ENCODE measurements around the gene BICC1. TPM values are rescaled to one million over a fixed set of nuclear protein-coding genes. Genes with fewer than 3 reads are reported as not detected.

Gene BICC1
- total RNA-seq, 1 experiment from 2014 or later, result 105 TPM

DNA sequence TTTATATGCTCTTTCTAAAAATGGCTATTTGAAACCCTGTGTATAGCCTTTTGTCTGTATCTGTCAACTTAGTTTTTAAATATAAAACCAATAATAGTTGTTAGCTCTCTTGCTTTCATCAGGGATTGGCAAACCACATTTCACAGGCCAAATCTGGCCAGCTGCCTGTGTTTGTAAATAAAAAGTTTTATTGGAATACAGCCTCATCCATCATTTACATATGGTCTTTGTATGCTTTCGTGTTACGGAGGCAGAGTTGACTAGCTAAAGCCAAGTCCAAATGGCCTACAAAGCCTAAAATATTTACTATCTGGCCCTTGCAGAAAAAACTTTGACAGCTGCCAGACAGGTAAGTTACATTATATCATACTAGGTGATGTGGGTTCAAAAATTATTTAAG is 235.0 kb downstream of the BICC1 start:
- no peak for DNase-seq (ENCODE audit: low read depth)
- in situ Hi-C loops (cut with HindIII; ENCODE audit: low pct_unique_long_range_greater_than_20kb, low sequenced_read_pairs), result no loop called here

- DNase-seq (ENCODE audit: low read depth), result no peak
- in situ Hi-C loops (cut with HindIII; ENCODE audit: low pct_unique_long_range_greater_than_20kb, low sequenced_read_pairs), result no loop called here
Observed at GRCh38 chr10:58752665-58753064, 240.0 kb downstream of the BICC1 start.

DNA sequence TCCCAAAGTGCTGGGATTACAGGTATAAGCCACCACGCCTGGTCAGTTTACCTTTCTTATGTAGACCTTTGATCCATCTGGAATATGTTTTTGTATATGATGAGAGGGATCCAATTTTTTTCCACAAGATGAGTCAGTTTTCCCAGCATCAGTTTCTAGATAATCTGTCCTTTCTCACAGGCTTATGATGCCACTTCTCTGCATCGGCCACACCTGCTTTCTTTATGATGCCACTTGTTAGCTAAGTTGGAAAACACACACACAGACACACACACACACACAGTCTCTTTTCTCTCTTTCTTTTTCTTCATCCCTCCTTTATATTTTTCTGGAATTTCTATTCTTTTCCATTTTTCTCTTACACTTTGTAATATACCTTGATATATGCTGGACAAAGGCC is 240.8 kb downstream of the BICC1 start:
- in situ Hi-C loops (cut with HindIII; ENCODE audit: low pct_unique_long_range_greater_than_20kb, low sequenced_read_pairs), result no loop called here
- no peak for DNase-seq (ENCODE audit: low read depth)

- no peak for DNase-seq (ENCODE audit: low read depth)
- in situ Hi-C loops (cut with HindIII; ENCODE audit: low pct_unique_long_range_greater_than_20kb, low sequenced_read_pairs), result no loop called here
Observed at GRCh38 chr10:58754469-58755339, 242.0 kb downstream of the BICC1 start.

DNA sequence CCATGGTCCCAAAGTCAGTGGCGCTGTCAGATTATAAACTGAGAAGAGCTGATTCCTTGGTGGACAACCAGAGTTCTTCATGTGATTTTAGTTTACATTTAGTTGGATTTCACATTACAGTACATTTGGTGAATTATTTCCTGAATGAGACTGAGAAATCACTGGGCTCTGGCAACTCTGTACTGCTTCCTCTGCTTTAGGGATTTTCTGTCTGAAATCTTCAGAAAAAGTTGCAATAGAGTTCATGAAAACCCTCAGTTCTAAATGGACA is 242.6 kb downstream of the BICC1 start:
- DNase-seq (ENCODE audit: low read depth), result no peak
- in situ Hi-C loops (cut with HindIII; ENCODE audit: low pct_unique_long_range_greater_than_20kb, low sequenced_read_pairs), result no loop called here

GRCh38 chr10:58755677-58756076 is 243.0 kb downstream of the BICC1 start:
- in situ Hi-C loops (cut with HindIII; ENCODE audit: low pct_unique_long_range_greater_than_20kb, low sequenced_read_pairs), result no loop called here
- DNase-seq (ENCODE audit: low read depth), result peak; percentile 48

DNA sequence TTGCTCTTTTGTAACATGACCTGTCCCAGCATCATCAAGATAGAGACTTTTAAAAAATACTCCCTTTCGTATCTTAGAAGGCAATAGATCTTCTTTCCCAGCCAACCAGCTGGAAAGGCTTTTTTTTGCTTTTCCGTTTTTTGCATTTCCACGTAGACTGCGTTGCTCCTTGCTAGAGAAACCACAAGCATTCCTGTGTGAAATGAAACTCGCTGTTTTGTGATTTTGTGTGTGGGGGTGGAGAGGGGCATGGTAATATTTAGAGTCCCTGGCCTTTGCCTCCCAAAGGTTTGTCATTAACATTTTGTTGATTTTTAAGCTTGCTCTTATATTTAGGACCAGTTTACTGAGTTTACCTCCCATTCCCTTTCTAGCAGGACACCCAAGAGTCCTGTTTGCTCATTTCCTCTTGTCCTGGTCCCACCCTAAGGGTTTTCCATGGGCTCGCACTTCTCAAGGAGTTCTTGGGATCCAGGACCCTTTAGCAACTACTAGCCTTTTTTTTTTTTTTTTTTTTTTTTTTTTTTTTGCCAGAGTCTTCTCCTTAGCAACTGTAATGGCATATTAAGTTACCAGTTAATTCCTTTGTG is 243.6 kb downstream of the BICC1 start:
- peak; percentile 26 for DNase-seq (ENCODE audit: low read depth)

GRCh38 chr10:58757352-58758065 is 244.8 kb downstream of the BICC1 start:
- no peak for DNase-seq (ENCODE audit: low read depth)
- in situ Hi-C loops (cut with HindIII; ENCODE audit: low pct_unique_long_range_greater_than_20kb, low sequenced_read_pairs), result no loop called here

More for the DNA sequence above, 243.6 kb downstream of the BICC1 start:
- in situ Hi-C loops (cut with HindIII; ENCODE audit: low pct_unique_long_range_greater_than_20kb, low sequenced_read_pairs), result no loop called here

DNA sequence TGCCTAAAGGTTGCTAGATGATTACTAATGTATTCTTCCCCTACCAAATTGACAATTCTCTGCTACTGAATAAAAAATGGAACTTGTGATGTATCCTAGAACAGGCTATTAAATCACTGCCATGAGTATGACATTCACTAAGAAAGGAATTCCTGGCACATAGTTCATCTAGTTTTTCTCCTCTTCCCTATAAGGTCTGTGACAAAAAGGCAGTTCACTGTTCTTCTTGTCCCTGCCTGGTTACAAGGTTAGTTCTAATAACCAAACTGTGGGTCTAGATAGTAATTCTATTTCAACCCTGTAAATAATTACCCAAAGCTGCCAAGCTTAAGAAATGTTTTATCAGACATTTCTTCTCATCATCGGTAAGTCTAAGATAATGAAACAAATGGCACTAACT is 245.6 kb downstream of the BICC1 start:
- in situ Hi-C loops (cut with HindIII; ENCODE audit: low pct_unique_long_range_greater_than_20kb, low sequenced_read_pairs), result no loop called here
- DNase-seq (ENCODE audit: low read depth), result no peak

- in situ Hi-C loops (cut with HindIII; ENCODE audit: low pct_unique_long_range_greater_than_20kb, low sequenced_read_pairs), result no loop called here
- DNase-seq (ENCODE audit: low read depth), result no peak
Observed at GRCh38 chr10:58764087-58764747, 251.5 kb downstream of the BICC1 start.

DNA sequence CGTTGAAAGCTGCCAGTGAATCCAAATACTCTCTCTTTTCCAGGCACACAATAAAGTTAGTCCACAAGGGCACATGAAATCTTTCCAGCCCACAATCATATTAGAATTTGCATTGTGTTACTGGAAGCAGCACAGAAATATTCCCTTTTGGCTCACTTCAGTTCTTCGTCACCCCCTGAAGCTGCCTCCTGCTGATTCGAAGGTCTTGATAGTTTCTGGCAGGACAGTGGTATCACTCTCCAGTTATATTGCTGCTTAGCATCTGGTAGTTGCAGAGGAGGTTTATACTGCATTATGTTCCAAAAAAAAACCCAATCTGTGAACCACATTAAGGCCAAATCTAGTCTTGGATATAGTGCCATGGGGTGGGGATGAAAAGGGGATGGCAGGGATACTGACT is 253.2 kb downstream of the BICC1 start:
- DNase-seq (ENCODE audit: low read depth), result no peak
- in situ Hi-C loops (cut with HindIII; ENCODE audit: low pct_unique_long_range_greater_than_20kb, low sequenced_read_pairs), result no loop called here

DNA sequence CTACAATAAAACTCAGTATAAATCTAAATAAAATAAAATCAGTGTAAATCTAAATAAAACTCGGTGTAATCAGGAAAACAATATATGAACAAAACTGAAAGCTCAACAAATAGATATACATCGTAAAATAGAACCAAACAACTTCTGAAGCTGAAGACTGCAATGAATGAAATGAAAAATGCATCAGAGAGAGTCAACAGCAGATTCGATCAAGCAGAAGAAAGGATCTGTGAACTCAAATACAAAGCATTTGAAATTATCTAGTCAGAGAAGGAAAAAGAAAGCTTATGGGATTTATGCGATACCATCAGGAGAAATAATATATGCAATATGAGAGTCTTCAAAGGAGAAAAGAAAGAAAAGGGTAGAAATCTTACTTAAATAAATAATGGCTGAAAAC is 255.0 kb downstream of the BICC1 start:
- no peak for DNase-seq (ENCODE audit: low read depth)
- in situ Hi-C loops (cut with HindIII; ENCODE audit: low pct_unique_long_range_greater_than_20kb, low sequenced_read_pairs), result no loop called here

- DNase-seq (ENCODE audit: low read depth), result no peak
- in situ Hi-C loops (cut with HindIII; ENCODE audit: low pct_unique_long_range_greater_than_20kb, low sequenced_read_pairs), result no loop called here
Observed at GRCh38 chr10:58771863-58772262, 259.2 kb downstream of the BICC1 start.

DNA sequence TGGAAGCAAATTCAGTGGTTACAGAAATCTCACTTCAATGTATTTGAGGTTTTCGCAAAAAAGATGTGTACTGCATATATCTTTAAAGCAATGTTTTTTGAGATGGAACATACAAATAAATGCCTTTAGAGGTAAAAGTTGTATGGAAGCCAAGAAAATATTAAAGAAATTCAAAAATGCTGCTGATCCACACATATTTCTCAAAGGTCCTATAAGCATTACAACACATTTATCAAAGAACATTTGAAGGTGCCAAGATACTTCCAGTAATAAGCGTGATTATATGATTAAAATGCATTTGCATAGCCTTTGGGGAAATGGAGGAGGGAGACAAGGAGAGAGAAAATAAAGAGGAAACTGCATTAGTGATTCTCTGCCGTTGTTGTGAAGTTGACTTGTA is 260.1 kb downstream of the BICC1 start:
- no peak for DNase-seq (ENCODE audit: low read depth)
- in situ Hi-C loops (cut with HindIII; ENCODE audit: low pct_unique_long_range_greater_than_20kb, low sequenced_read_pairs), result no loop called here

GRCh38 chr10:58773341-58773740 is 260.7 kb downstream of the BICC1 start:
- no peak for DNase-seq (ENCODE audit: low read depth)
- in situ Hi-C loops (cut with HindIII; ENCODE audit: low pct_unique_long_range_greater_than_20kb, low sequenced_read_pairs), result no loop called here

DNA sequence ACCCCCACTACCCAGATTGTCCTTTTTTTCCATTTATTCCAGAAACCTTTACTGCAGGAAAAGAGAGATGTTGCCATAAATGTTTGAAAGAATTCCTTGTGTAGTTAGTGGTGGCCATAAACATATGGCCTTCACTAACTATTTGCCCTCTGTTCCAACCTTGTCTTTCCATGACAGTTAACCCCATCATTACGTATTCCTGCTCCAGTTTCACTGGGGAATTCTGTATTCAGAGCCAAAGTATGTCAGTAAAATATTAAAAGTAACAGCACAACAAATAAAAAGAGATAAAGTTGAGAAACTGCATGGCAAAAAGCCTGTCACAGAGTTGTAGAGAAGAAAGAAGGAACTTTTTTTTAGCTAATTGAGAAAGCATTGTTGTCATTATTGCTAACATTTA is 261.3 kb downstream of the BICC1 start:
- DNase-seq (ENCODE audit: low read depth), result no peak
- in situ Hi-C loops (cut with HindIII; ENCODE audit: low pct_unique_long_range_greater_than_20kb, low sequenced_read_pairs), result no loop called here

DNA sequence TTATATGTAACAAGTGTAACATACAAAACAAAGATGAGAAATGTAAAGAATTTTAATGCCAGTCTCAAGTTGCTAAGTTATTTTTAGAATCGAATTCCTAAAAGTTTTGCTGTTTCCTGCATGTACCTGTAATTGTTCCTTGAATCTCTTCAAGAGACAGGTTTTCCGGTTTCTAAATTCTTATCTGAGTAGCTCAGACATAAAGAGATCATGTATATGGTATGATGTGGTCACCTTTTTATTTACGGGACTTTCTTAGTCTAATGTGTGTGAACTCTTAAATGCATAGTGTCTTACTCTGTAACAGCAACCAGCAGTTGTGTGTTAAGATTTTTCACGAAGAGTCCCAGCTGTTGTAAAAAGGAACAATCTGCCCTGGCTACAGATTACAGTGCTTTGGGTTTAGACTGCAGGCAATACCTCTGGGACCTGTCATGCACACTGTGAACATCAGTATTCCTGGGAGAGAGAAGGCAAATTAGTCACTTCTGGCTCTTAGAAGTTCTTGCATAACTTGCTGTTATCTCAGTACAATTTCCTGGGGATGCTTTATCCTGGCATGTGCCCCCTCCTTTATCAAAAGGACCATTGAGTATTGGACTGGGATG is 263.4 kb downstream of the BICC1 start:
- in situ Hi-C loops (cut with HindIII; ENCODE audit: low pct_unique_long_range_greater_than_20kb, low sequenced_read_pairs), result no loop called here
- no peak for DNase-seq (ENCODE audit: low read depth)

DNA sequence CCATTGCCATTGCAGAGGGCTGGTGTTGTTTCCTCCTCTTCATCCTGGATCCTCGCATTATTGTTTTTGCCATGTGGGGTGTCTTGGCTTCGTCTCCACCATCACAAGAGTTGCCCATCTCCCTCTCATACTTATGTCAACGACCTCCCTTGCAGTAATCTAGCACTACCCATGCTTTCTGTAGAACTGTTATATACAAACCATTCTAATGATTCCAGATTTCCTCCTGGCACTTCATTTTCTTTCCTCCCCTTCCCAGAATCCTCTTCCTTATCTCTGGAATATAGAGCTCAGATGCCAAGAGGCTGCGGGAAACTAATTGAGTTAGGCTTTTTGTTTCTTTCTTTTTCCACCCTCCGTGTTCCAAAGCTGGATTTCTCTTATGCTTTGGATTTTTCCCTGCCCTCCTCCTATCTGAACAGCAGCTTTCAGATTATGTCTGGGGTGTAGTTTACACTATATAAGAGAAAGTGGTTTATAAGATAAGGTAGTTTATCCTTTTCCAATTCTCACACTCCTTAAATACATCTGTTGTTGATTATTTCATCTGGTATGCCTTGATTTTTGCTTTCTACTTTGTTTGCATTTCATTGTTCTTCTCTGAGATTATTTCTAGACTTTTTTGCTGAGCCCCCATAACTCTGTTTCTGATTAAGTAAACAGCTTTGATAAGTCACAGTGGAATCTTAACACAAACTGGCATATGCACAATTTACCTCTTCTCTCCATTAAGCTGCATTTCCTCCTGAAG is 264.1 kb downstream of the BICC1 start:
- no peak for DNase-seq (ENCODE audit: low read depth)
- in situ Hi-C loops (cut with HindIII; ENCODE audit: low pct_unique_long_range_greater_than_20kb, low sequenced_read_pairs), result no loop called here

Data from Caki2 (cell line).